Thyroid gland (tissue), 4 donors: ENCODE results near the gene UBL3. TPM values are rescaled to one million over a fixed set of nuclear protein-coding genes. Genes with fewer than 3 reads are reported as not detected.
A peak's percentile ranks its signal among the peaks of the same experiment; 100 is the strongest.

Experiments used
- DNase-seq, 2 donors: peaks; one replicate each; pipeline ENCODE4 v3.0.0-alpha.2; 2019
- H3K27ac ChIP-seq, 3 donors: fragments of 200-600 bp; sonication (generic); 1 replicate in 2 of 3; 2 replicates in 1 of 3; pipeline ENCODE4 v1.5.1; 2016 to 2019; ENCODE audit warnings: mild to moderate bottlenecking in 1 of 3, moderate library complexity in 1 of 3
- H3K27me3 ChIP-seq: fragments of 200-600 bp; sonication (generic); one replicate; pipeline ENCODE4 v1.5.1; 2019
- H3K36me3 ChIP-seq, 2 donors: fragments of 200-600 bp; sonication (generic); one replicate each; pipeline ENCODE4 v1.5.1; 2016 to 2019
- H3K4me1 ChIP-seq, 2 donors: fragments of 200-600 bp; sonication (generic); one replicate each; pipeline ENCODE4 v1.5.1; 2017 to 2019
- H3K4me3 ChIP-seq, 3 donors: fragments of 200-600 bp; sonication (generic); replicated peaks in 1 of 3; 1 replicate in 2 of 3; 2 replicates in 1 of 3; pipeline ENCODE4 v1.5.1; 2016; ENCODE audit warnings: mild to moderate bottlenecking in 1 of 3
- H3K9me3 ChIP-seq: fragments of 200-600 bp; sonication (generic); one replicate; pipeline ENCODE4 v1.5.1; 2017
- CTCF ChIP-seq, 6 experiments: fragments of 200-600 bp in 3 of 6; fragments of 450-650 bp in 3 of 6; sonication (generic) in 3 of 6; IDR thresholded peaks; one replicate each; pipeline ENCODE4 v1.5.1; 2016 to 2019; ENCODE audit warnings: antibody characterized with exemption in 6 of 6, mild to moderate bottlenecking in 2 of 6, inconsistent platforms in 1 of 6, moderate library complexity in 1 of 6
- POLR2A ChIP-seq, 2 donors: fragments of 450-650 bp; IDR thresholded peaks; one replicate each; pipeline ENCODE4 v1.6.1; 2017; ENCODE audit warnings: antibody characterized with exemption in 2 of 2, mild to moderate bottlenecking in 2 of 2, moderate library complexity in 1 of 2
- WGBS, 2 donors: methylation state at CpG; one replicate each; pipeline ENCODE4 v1.1.5; 2017; 5-methylcytosine and 5-hydroxymethylcytosine counted together
- intact Hi-C: fragments of 100-400 bp; cut with DNase I; formaldehyde crosslinking; loops from one replicate; pipeline ENCODE4 v1.15.1; 2023
- total RNA-seq, 4 donors: library from RNA; depleted of rRNA; stranded (reverse); fragments of >200 nt; gene quantifications; one replicate each; pipeline ENCODE4 v1.2.3, GENCODE V29; 2016

Gene UBL3
- total RNA-seq, 4 donors from 2014 or later: 59.0 to 79.0 (median 65.1) TPM

GRCh38 chr13:29855009-29855408, 4.6 kb upstream of the UBL3 start:
- H3K36me3 ChIP-seq: no peaks in the 10 kb centered on the region
- no peaks in the 10 kb centered on the region for H3K27me3 ChIP-seq
- H3K4me1 ChIP-seq: peaks cover 8 to 23% of the 10 kb centered on the region in 2 donors
- H3K27ac ChIP-seq: no peak overlapping the region
- no peak overlapping the region for H3K4me3 ChIP-seq
- no peak for DNase-seq
- WGBS, 2 donors: 96 to 97% methylated on average over 4 of the region's 4 CpGs
- H3K9me3 ChIP-seq: no peaks in the 10 kb centered on the region
- intact Hi-C loops: loop anchor here (10.0 kb wide), 2 partner anchors 70 to 260 kb away; no protein-coding TSS in a partner anchor
- no peak for TF ChIP-seq POLR2A (IDR thresholded peaks at IDR 0.05)
- no peak for TF ChIP-seq CTCF (IDR thresholded peaks at IDR 0.05)

GRCh38 chr13:29853131-29853530, 2.7 kb upstream of the UBL3 start:
- Histone ChIP-seq H3K4me3 (no peak overlapping the region), H3K9me3 (no peaks in the 10 kb centered on the region), H3K27ac (no peak overlapping the region), H3K27me3 (no peaks in the 10 kb centered on the region), H3K4me1 (peaks cover 8 to 20% of the 10 kb centered on the region in 2 donors), H3K36me3 (no peaks in the 10 kb centered on the region)
- intact Hi-C loops: loop anchor here (10.0 kb wide), 2 partner anchors 72 to 262 kb away; no protein-coding TSS in a partner anchor
- no peak for DNase-seq
- 79 to 80% methylated on average over 2 of the region's 2 CpGs for WGBS, 2 donors
- no peak for TF ChIP-seq POLR2A (IDR thresholded peaks at IDR 0.05)
- TF ChIP-seq CTCF (IDR thresholded peaks at IDR 0.05): no peak

- H3K4me3 ChIP-seq: no peak overlapping the region
- H3K27ac ChIP-seq: no peak overlapping the region
- WGBS, 2 donors: 69% methylated on average over 5 of the region's 5 CpGs
- peaks cover 5 to 15% of the 10 kb centered on the region in 2 donors for H3K4me1 ChIP-seq
- H3K27me3 ChIP-seq: no peaks in the 10 kb centered on the region
- no peaks in the 10 kb centered on the region for H3K9me3 ChIP-seq
- no peaks in the 10 kb centered on the region for H3K36me3 ChIP-seq
- intact Hi-C loops: loop anchor here (10.0 kb wide), 2 partner anchors 72 to 262 kb away; no protein-coding TSS in a partner anchor
- DNase-seq: no peak
- TF ChIP-seq CTCF (IDR thresholded peaks at IDR 0.05) (no peak), POLR2A (IDR thresholded peaks at IDR 0.05) (no peak)
These were observed 2.1 kb upstream of the UBL3 start for GRCh38 chr13:29852472-29853054.

- 1% methylated on average over 23 of the region's 50 CpGs for WGBS, 2 donors
- peaks cover 0 to 11% of the 10 kb centered on the region in 2 donors for H3K4me1 ChIP-seq
These were observed 645 bp downstream of the UBL3 start for GRCh38 chr13:29849731-29850212.

More at GRCh38 chr13:29849731-29850212, 645 bp downstream of the UBL3 start:
- intact Hi-C loops: loop anchor here (10.0 kb wide), 2 partner anchors 75 to 265 kb away; no protein-coding TSS in a partner anchor
- no peak for TF ChIP-seq POLR2A (IDR thresholded peaks at IDR 0.05)
- no peak for TF ChIP-seq CTCF (IDR thresholded peaks at IDR 0.05)
- peak overlapping the region; percentile 38 to 77 (median 54) for H3K4me3 ChIP-seq
- no peaks in the 10 kb centered on the region for H3K27me3 ChIP-seq
- peak overlapping the region; percentile 99 to 100 (median 99) for H3K27ac ChIP-seq
- DNase-seq: peak; percentile 74
- H3K9me3 ChIP-seq: no peaks in the 10 kb centered on the region
- H3K36me3 ChIP-seq: no peaks in the 10 kb centered on the region
